Jurkat, Clone E6-1 (cell line): ENCODE results near the gene TPSD1. TPM values are rescaled to one million over a fixed set of nuclear protein-coding genes. Genes with fewer than 3 reads are reported as not detected.
"Not testable (repeated sequence)": the region's sequence is repeated elsewhere in the genome, so short reads cannot be mapped to it uniquely, and the experiment has no call there.

ENCODE experiments used
- DNase-seq: peaks from one replicate; pipeline ENCODE4 v3.0.0-alpha.2; 2011; ENCODE audit warnings: low read depth, low spot score
- H3K4me3 ChIP-seq: 2 replicates; pipeline ENCODE4 v1.5.1; 2011; ENCODE audit warnings: mild to moderate bottlenecking, low read length, control low read depth, moderate library complexity
- polyA plus RNA-seq: library from polyadenylated mRNA; unstranded; fragments of >200 nt; gene quantifications from one replicate; pipeline ENCODE4 v1.2.1, GENCODE V29; 2012; ENCODE audit warnings: missing spikeins; ENCODE audit not compliant: insufficient read length, insufficient read depth

Gene TPSD1
- not detected for polyA plus RNA-seq

DNA sequence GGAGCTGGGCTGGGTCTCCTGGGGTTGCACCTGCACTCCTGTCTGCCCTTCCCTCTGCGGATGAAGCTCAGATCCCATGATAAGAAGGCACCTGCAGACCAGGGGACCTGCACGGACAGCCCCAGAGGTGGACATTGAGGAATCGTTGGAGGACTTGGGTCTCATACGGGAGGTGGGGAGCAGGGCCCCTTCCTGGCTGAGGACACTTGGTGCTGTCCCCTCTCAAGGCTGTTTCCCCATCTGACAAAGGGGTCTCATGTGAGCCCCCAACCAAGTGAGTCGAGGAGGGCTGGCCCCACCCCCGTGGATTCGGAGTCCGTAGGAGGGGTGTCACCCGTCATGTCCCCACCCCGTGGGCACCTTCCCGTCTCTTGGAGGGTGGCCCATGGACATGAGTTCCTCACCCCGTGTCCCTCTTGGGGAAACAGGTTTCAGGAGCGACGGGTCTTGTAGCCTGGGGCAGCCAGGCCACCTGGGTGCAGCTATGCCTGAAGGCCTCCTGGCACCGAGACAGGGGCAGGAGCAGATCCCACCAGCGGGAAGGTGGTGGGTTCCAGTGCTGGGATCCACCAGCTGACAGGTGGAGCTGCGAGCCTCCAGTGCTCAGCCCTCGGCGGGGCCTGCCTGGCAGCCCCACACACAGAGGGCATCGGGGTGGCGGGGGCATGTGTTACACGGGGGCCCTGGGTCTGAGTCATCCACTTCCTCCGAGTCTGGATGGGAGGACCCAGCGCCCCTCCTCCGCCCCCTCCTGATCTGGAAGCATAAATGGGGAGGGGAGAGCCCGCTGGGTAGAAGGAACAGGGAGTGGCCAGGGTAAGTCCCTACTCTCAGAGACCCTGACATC is at the start of gene TPSD1:
TSS of gene TPSD1 (plus strand) at position 794 of the 847 bp plus-strand sequence. CDS start 212 bp downstream, outside the sequence.
- not testable (repeated sequence) for H3K4me3 ChIP-seq, DNase-seq

DNA sequence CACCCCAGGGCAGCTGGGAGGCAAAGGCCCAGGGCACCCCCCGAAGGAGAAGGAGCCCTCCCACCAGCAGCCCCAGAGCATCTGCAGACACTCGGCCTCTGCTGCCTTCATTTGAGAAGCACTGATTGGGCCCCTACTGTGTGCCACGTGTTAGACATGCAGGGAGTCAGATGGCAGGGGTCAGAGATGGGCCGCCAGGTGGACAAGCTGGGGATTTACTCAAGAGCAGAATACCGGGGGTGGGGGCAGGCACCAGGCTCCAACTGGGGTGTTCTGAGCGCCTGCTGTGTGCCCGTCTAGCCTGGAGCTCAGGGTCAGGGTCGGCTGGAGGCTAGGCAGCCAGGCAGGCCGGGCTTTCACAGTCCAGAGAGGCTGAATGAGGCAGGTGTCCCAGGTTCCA is 49.5 kb upstream of the TPSD1 start:
- no peak overlapping the region for H3K4me3 ChIP-seq
- no peak for DNase-seq

DNA sequence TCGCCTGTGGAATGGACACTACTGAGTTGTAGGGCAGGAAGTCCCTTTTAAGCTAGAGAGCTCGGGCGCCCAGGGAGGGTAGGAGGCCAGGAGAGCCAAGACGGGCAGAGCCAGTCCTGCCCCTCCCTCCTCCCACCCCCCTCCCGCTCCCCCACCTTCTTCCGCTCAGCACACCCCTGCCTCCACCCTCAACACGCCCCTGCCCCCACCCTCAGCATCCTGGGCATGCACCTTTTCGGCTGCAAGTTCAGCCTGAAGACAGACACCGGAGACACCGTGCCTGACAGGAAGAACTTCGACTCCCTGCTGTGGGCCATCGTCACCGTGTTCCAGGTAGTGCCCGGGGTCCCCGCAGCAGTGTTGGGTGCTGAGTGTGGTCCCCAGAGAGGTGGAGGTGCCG is 49.1 kb upstream of the TPSD1 start:
- peak; percentile 80 for DNase-seq
- peak overlapping the region; percentile 52 for H3K4me3 ChIP-seq

DNA sequence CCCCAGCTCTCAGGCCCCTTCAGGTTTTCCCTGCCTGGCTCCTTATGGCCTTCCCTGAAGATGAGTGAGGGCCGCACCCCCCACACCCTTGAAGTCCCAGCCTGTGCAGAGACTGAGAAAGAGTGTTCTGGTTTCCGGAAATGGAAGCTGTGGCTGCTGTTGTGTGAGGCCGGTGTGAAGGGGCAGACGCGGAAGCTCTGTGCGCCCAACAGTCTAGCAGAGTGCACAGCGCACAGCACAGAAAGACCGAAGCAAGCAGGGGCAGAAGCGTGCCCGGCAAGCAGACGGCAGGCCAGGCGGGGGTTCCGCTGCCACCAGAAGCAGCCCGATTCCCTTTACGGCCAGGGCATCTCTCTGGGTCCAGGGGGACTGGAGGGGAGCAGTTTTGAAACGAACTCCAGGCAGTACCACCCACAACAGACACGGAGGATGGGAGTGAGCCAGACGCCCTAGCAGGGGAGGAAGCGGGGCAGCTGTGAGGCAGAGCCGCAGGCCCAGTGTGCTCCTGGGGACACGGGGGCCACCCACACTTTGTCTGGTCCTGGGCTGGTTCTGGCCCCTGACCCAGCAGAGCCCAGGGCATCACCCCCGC is 47.5 kb upstream of the TPSD1 start:
- peak overlapping the region; percentile 52 for H3K4me3 ChIP-seq
- DNase-seq: peak; percentile 77

DNA sequence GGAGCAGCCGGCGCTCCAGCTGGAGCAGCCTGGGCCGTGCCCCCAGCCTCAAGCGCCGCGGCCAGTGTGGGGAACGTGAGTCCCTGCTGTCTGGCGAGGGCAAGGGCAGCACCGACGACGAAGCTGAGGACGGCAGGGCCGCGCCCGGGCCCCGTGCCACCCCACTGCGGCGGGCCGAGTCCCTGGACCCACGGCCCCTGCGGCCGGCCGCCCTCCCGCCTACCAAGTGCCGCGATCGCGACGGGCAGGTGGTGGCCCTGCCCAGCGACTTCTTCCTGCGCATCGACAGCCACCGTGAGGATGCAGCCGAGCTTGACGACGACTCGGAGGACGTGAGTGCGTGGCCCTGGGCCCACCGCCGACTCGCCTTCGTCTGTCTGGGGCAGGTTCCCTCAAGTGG is 46.8 kb upstream of the TPSD1 start:
- no peak for DNase-seq

DNA sequence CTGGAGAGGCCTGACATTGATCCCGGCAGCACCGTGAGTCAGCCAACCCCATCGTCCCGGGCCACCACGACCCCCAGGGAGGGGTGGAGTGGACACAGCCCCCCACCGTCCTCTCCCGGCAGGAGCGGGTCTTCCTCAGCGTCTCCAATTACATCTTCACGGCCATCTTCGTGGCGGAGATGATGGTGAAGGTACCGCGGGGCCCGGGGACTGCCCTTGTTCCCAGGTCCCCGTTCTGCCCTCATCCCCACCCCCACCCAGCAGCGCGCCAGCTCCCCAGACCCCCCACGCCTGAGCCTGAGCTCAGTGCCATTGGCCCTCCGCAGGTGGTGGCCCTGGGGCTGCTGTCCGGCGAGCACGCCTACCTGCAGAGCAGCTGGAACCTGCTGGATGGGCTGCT is 45.4 kb upstream of the TPSD1 start:
- H3K4me3 ChIP-seq: no peak overlapping the region
- DNase-seq: no peak

More for the DNA sequence above, 46.8 kb upstream of the TPSD1 start:
- H3K4me3 ChIP-seq: no peak overlapping the region

DNA sequence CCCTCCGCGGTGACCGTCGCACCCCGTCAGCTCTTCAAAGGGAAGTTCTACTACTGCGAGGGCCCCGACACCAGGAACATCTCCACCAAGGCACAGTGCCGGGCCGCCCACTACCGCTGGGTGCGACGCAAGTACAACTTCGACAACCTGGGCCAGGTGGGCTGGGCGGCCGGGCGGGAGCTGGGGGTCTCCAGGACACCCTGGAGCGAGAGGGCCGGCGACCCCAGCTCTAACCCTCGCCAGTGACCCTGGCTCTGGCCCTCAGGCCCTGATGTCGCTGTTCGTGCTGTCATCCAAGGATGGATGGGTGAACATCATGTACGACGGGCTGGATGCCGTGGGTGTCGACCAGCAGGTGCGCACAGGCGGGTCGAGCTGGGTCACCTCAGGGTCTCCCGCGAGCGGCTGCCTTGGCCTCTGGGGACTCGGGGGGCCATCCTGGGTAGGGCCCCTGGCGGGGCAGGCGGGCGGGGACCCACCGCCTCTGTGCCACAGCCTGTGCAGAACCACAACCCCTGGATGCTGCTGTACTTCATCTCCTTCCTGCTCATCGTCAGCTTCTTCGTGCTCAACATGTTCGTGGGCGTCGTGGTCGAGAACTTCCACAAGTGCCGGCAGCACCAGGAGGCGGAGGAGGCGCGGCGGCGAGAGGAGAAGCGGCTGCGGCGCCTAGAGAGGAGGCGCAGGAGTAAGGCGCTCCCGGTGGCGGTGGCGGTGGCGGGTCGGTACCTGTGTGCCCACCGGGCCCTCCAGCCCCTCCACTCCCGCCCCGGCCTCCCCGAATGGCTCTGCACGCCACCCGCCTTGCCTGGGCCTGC is 44.2 kb upstream of the TPSD1 start:
- no peak overlapping the region for H3K4me3 ChIP-seq
- no peak for DNase-seq

DNA sequence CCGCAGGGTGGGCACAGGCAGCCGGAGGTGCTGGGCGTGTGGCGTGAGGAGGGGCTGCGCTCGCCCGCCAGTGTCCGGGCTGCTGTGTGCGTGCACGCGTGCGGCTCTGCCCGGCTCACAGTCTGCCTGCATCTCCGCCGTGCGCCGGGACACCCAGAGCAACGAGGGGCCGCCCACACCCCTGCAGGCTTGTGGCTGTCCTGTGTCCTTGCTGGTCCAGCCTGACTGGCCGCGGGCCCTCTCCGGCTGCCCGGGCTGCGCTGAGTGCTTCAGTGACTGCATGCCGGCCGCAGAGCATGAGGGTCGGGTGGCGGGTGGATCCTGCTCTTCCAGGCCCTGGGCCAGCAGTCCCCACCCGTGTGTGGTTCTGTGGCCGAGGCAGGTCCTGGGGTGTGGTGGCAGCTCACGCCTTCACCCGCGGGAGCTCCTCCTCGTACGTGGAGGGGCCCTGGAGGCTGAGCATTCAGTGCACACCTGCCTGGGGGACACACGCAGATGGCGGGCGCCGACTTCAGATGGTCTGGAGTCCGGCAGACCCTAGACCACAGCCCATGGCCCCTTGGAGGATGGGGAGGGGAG is 43.2 kb upstream of the TPSD1 start:
- no peak overlapping the region for H3K4me3 ChIP-seq
- DNase-seq: no peak

DNA sequence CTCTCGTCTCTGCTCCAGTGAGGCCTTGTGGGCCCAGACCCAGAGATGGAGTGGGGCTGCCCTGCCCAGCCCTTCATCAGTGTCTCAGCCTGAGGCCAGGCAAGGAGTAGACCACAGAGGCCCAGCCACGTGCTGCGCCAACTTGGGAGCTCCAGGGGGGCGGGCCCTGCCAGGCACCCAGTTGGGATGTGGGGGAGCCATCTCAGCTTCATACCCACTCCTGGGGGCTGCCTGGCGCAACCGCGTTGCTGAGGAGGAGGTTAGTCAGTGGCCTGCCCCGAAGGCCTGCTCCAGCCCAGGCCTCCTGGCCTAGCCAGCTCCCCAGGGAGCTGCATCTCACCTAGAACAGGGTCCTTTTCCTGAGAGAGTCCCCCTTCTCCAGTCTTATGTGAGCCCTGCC is 42.6 kb upstream of the TPSD1 start:
- no peak for DNase-seq

DNA sequence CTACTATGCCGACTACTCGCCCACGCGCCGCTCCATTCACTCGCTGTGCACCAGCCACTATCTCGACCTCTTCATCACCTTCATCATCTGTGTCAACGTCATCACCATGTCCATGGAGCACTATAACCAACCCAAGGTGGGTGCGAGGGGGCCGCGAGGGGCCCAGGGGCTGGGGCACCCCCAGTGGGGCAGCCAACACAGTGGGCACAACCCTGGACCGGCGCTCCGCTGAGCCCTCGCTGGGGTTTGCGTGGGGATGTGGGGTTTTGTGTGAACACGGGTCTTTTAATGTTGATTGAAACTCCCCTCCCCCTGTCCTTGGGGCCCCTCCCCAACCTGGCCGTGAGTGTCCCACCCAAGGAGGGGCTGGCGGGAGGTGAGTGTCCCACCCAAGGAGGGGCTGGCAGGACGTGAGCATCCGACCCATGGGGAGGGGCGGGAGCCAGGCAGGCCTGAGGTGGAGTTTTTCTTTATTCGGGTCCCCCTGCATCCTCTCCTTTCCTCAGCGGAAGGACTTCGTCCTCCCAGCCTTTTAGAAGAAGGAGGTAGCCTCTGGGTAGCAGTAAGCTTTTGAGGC is 42.0 kb upstream of the TPSD1 start:
- DNase-seq: no peak
- no peak overlapping the region for H3K4me3 ChIP-seq

More for the DNA sequence above, 42.6 kb upstream of the TPSD1 start:
- no peak overlapping the region for H3K4me3 ChIP-seq

DNA sequence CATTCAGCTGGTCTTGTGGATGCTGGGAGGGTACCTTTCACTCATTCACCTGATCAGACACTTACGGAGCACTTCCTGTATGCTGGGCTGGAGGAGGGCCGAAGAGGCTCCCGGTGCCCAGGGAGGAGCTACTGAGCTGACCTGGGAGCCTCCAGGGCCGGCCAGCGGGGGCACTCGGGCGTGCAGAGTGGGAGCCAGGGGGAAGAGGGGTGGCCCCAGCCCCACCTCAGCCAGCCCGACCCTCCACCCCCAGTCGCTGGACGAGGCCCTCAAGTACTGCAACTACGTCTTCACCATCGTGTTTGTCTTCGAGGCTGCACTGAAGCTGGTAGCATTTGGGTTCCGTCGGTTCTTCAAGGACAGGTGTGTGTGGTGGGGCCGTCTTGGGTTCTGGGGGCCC is 41.1 kb upstream of the TPSD1 start:
- no peak for DNase-seq

DNA sequence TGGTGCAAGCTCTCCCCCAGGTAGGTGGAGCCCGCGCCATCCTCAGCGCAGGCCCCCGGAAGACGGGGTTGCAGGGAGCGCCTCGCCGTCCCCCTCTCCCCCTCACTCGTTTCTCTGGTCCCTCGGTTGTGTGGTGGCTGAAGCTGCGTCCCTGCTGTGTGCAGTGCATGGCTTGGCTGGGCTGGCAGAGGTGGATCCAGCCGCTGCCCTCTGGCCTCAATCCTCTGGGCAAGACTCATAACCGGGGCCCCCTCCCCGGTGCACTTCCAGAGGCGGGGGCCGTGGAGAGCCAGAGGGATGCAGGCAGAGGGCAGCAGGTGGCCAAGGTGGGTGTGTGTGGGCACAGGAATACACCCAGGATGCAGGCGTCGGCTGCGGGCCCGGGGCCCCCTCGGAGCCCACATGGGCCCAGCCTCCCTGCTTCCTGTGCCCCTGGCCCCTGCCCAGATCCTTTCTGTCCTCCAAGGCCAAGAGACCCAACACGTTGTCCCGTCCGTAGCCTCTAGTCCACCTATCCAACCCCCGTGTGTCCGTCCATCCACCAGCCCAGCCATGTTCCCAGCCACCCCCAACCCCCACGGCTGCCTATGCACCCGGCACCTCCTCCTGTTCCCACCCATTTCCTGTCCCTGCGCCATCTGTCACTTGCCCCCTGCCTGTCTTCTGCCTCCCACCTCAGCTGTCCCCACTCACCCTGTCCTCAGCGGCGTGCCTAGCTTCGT is 40.1 kb upstream of the TPSD1 start:
- no peak for DNase-seq
- no peak overlapping the region for H3K4me3 ChIP-seq

More for the DNA sequence above, 41.1 kb upstream of the TPSD1 start:
- H3K4me3 ChIP-seq: no peak overlapping the region

DNA sequence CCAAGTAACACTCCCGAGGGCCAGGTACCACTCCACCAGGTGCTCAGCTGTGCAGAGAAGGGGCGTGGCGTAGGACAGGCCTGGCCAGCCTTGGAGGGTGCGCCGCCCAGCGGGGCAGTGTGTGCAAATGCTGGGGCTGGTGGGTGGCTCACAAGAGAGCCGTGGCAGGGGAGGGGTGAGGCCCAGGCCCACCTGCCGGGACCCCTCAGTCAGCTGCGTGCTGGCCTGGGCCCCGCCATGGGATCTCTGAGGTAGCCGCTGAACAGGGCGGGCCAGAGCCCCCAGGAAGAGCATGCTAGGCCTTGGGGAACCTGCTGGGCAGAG is 39.6 kb upstream of the TPSD1 start:
- H3K4me3 ChIP-seq: no peak overlapping the region
- DNase-seq: no peak

DNA sequence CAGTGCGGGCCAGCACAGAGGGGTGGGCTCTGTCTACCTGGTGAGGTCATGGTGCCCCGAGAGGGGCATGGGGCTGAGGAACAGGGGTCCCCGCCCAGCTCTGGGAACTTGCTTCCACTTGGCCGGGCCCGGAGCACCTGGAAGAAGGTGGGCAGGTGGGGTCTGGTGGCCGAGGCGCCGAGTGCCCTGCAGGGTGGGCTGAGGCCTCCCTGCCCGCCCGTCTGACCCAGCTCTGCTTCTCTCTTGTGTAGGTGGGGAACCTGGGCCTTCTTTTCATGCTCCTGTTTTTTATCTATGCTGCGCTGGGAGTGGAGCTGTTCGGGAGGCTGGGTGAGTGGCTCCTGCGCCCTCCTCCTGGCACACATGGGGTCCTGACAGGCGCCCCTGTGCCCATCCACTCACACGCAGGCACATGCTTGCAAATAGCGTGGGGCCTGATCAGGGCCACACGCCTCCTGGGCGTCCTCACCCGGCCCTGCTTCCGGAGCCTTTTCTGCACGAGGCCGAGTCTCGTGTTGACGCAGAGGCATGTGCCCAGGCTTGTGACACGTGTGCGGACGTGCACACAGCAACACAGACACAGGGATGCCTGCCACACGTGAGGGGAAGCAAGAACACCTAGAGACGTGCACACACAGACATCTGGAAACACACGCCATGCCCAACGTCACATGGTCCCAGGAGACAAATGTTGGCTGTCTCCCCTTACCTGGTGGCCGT is 39.0 kb upstream of the TPSD1 start:
- H3K4me3 ChIP-seq: no peak overlapping the region
- DNase-seq: no peak

DNA sequence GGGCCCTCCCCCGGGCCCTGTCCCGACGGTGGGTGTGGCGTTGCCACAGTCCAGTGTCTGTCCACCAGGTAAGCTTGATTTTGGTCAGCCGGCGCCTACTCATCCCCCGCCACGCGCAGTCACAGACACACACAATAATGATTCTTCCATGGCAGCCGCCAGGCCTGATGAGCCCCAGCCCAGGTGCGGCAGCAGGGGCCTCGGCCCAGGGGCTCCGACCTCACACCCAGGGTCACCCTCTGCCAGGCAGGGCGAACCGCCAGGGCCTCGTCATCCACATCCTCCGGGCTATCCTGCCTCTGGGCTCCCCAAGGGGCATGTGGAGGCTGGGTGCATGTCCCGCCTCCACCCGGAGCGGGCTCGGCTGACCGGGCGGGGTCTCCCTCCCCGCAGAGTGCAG is 38.3 kb upstream of the TPSD1 start:
- H3K4me3 ChIP-seq: no peak overlapping the region
- no peak for DNase-seq

DNA sequence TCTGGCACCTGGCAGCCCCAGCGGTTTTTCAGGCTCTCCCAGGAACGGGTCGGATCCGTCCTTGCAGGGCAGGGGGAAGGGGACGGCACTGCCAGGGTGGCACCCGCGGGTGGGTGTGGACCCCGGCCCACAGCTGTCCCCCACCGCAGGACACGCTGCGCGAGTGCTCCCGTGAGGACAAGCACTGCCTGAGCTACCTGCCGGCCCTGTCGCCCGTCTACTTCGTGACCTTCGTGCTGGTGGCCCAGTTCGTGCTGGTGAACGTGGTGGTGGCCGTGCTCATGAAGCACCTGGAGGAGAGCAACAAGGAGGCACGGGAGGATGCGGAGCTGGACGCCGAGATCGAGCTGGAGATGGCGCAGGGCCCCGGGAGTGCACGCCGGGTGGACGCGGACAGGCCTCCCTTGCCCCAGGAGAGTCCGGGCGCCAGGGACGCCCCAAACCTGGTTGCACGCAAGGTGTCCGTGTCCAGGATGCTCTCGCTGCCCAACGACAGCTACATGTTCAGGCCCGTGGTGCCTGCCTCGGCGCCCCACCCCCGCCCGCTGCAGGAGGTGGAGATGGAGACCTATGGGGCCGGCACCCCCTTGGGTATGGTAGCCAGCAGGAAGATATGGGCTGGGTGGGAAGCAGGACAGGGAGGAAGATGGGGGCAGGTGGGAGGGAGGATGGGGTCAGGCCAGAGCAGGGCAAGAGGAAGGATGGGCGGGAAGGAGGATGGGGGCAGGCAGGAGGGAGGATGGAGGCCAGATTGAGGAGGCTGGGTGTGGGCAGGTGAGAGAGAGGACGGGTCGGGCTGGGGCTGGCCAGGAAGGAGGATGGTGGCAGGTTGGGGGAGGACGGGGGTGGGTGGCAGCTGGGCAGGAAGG is 37.6 kb upstream of the TPSD1 start:
- DNase-seq: no peak
- H3K4me3 ChIP-seq: no peak overlapping the region

DNA sequence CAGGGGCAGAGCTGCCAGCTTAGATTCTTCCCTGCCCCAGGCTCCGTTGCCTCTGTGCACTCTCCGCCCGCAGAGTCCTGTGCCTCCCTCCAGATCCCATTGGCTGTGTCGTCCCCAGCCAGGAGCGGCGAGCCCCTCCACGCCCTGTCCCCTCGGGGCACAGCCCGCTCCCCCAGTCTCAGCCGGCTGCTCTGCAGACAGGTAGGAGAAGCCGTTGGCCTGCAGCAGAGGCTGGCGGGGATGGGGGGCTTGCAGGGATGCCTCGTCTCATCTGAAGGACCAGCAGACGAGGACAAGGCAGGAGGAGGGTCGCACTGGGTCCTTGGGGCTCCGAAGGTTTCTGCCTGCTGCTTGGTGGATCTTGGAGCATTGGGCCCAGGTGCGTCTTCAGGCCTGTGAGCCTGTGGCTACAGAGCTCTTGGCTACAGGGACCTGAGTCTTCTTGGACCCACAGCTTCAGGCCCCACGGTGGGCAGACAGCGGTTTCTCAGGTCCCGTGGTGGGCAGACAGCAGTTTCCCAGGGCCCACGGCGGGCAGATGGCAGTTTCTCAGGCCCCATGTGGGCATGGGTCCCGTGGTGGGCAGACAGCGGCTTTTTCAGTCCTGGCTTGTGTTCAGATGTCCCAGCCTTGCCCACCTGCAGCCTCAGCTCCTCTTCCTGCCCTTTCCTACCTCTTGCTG is 36.8 kb upstream of the TPSD1 start:
- H3K4me3 ChIP-seq: no peak overlapping the region
- no peak for DNase-seq
